HFFc6 (cell line): ENCODE measurements around the gene SATB2. TPM values are rescaled to one million over a fixed set of nuclear protein-coding genes. Genes with fewer than 3 reads are reported as not detected.

ENCODE experiments used
- DNase-seq: peaks from one replicate; pipeline ENCODE4 v3.0.0-alpha.2; 2018
- H3K27ac Mint-ChIP-seq: 2 replicates; pipeline ENCODE4 v1.8.0; 2020; ENCODE audit warnings: mild to moderate bottlenecking, mixed read lengths
- H3K27me3 Mint-ChIP-seq: 2 replicates; pipeline ENCODE4 v1.8.0; 2021; ENCODE audit warnings: mild to moderate bottlenecking, moderate library complexity, mixed read lengths; ENCODE audit not compliant: insufficient read depth
- H3K36me3 Mint-ChIP-seq: 2 replicates; pipeline ENCODE4 v1.8.0; 2021; ENCODE audit warnings: low read depth, mixed read lengths
- H3K4me1 Mint-ChIP-seq: 2 replicates; pipeline ENCODE4 v1.8.0; 2020; ENCODE audit warnings: low read depth, mixed read lengths
- H3K4me3 Mint-ChIP-seq: 2 replicates; pipeline ENCODE4 v1.8.0; 2020; ENCODE audit warnings: mild to moderate bottlenecking, moderate library complexity, mixed read lengths
- H3K9me3 Mint-ChIP-seq: 2 replicates; pipeline ENCODE4 v1.8.0; 2020; ENCODE audit warnings: mild to moderate bottlenecking, mixed read lengths
- total RNA-seq, 6 experiments: library from RNA; stranded (reverse); fragmentation: NEBNext Ultra II Directional; extraction: Animal tissue kit (Norgen Biotek cat#: 25700); gene quantifications; 2 replicates in 1 of 6; 3 replicates in 5 of 6; pipeline ENCODE4 v1.2.3, GENCODE V29; 2021
- TF ChIP-seq, protein P1 (sequence below): fragments of 200-600 bp; sonication (generic); IDR thresholded peaks from 2 replicates; pipeline ENCODE4 v1.5.0; 2021; ENCODE audit warnings: antibody characterized with exemption, mild to moderate bottlenecking

SATB2 gene
- total RNA-seq, 6 experiments from 2014 or later: 7.4 to 12.7 (median 11.9) TPM

DNA sequence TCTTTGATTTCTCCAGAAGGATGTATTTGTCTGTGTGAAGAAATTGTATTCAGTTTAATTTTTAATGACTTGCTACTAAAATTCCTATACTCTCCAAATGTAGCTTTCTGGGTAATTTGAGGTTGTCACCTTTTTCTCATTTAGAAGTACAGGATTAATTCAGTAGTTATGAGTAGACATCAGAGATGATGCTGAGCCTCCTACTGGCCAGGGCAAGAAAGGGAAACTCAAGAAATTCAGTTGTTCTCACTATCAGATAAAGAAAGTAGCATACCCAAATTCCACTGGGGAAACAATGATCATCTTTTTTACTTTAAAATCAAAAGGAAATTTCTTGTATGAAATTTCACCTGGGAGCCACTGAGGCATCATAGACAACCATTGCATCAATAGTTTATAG, 199.4 kb downstream of the SATB2 start:
- H3K4me3 Mint-ChIP-seq: no peak overlapping the region
- DNase-seq: no peak
- H3K27ac Mint-ChIP-seq: no peak overlapping the region

DNA sequence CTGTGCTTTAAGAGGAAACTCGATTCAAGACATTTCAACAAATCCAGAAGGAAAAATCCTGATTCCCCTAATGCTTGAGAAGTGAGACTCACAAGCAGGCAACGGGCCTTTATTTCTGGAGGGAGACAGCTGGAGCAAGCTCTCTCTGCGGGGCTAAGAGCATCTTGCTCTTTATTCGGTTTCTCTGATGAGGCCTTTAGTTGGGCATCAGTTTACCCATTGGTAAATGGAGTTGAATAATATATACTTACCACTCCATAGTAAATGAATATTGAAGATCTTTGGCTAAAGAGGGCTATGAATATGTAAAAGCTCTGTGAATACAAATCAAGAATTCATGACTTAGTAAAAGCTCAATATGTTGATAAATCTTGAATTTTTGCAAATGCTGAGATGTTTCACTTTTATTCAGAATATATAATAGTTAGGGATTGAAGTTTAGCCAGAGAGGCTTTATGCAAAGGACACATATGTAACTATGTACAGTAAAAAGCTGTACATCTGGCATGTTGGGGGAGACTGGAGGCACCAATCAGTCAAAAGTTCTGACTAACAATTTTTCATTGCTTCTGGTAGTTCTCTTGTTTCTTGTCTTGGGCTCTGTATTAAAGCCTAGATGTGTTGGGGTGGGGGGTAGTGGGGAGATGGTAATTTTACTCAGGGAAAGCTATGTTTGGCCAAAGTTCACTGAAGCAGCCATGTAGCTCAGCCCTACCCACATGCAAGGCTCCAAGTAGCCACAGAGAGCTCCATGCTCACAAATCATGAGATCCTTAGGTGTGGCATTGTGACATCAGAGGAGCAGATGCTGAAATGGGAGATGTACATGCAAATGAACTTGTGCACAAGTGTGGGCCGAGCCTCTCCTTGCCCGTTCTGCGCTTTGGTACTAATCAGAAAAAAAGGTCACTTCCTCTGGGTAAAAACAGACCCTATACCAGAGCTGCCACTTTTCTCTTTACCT, 200.2 kb downstream of the SATB2 start:
- DNase-seq: no peak
- no peaks in the 10 kb centered on the region for H3K27me3 Mint-ChIP-seq

More for the DNA sequence above, 199.4 kb downstream of the SATB2 start:
- H3K27me3 Mint-ChIP-seq: no peaks in the 10 kb centered on the region
- TF ChIP-seq, protein P1, sequence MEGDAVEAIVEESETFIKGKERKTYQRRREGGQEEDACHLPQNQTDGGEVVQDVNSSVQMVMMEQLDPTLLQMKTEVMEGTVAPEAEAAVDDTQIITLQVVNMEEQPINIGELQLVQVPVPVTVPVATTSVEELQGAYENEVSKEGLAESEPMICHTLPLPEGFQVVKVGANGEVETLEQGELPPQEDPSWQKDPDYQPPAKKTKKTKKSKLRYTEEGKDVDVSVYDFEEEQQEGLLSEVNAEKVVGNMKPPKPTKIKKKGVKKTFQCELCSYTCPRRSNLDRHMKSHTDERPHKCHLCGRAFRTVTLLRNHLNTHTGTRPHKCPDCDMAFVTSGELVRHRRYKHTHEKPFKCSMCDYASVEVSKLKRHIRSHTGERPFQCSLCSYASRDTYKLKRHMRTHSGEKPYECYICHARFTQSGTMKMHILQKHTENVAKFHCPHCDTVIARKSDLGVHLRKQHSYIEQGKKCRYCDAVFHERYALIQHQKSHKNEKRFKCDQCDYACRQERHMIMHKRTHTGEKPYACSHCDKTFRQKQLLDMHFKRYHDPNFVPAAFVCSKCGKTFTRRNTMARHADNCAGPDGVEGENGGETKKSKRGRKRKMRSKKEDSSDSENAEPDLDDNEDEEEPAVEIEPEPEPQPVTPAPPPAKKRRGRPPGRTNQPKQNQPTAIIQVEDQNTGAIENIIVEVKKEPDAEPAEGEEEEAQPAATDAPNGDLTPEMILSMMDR: peak; percentile 69
- H3K36me3 Mint-ChIP-seq: peaks cover 10% of the 10 kb centered on the region
- peaks cover 16% of the 10 kb centered on the region for H3K9me3 Mint-ChIP-seq
- peaks cover 8% of the 10 kb centered on the region; the same call in 1 of the 2 replicates for H3K4me1 Mint-ChIP-seq

DNA sequence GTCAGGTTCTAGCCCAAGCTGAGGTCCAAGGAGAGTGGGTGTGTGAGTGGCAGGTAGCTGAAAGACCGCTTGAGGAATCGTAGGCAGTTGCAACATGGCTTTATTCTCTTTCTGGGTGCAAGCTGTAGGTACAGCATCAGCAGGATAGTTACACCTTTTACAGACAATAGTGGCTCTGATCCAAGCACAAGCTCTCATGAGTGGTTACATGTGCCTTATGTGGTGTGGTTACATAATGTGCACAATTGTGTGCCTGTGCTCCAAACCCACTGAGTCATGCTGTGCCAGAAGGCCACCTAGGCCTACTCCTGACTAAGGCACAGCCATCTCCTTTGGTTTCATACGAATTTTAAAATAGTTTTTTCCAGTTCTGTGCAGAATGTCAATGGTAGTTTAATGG, 227.6 kb downstream of the SATB2 start:
- no peaks in the 10 kb centered on the region for H3K9me3 Mint-ChIP-seq
- DNase-seq: no peak
- no peak overlapping the region for H3K27ac Mint-ChIP-seq
- H3K36me3 Mint-ChIP-seq: no peaks in the 10 kb centered on the region
- peaks cover 23% of the 10 kb centered on the region for H3K4me1 Mint-ChIP-seq
- H3K4me3 Mint-ChIP-seq: no peak overlapping the region
- H3K27me3 Mint-ChIP-seq: peaks cover 2% of the 10 kb centered on the region; the same call in 1 of the 2 replicates
- TF ChIP-seq, protein P1: no peak

More for the DNA sequence above, 200.2 kb downstream of the SATB2 start:
- Mint-ChIP-seq H3K36me3 (peaks cover 6% of the 10 kb centered on the region; the same call in 1 of the 2 replicates), H3K4me3 (no peak overlapping the region), H3K27ac (no peak overlapping the region), H3K4me1 (peaks cover 8% of the 10 kb centered on the region; the same call in 1 of the 2 replicates), H3K9me3 (peaks cover 8% of the 10 kb centered on the region)
- TF ChIP-seq, protein P1: no peak

DNA sequence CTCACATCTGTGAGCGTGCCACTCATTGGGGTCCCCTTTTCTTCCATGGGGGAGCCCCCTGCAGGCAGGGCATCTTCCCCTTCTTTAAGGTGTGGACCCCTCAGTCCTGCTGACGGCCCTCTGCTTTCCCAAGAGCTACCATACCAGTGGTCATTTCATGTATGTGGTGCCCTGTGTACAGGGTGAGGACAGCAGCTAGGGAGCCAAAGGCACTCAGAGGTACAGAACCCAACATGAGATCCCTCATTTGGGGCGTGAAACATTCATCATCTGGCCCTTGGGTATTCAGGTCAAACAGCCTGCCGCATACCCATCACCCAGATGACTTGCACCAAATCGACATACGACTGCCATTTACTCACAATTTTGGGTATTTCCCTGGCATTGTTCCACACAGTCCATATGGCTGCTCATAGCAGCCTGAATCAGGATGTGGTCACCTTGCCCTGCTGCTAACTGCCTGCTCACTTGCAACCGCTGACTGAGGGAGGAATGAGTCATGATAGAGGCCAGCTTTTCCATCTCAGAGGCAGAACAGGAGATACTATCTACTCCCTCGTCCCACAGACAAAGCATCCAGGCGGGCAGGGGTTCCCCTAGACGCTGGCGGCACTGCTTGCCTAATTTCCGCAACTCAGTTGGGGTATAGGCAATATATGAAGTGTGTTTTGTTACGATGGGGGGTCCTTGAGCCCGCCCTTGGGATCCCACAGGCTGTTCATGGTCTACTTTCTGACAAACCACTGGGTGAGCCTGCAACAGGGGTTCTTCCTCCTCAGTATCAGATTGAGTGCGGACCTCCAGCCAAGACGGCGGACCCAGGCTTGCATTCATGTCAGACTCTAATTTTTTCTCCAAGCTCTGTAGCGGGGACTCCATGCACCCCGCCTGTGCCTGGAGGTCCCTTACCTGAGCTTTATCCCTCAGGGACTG, 228.6 kb downstream of the SATB2 start:
- H3K4me3 Mint-ChIP-seq: no peak overlapping the region; the same call in 1 of the 2 replicates
- no peaks in the 10 kb centered on the region for H3K36me3 Mint-ChIP-seq
- H3K4me1 Mint-ChIP-seq: peaks cover 23% of the 10 kb centered on the region
- peak overlapping the region; percentile 49 for H3K27ac Mint-ChIP-seq
- H3K9me3 Mint-ChIP-seq: no peaks in the 10 kb centered on the region
- peaks cover 2% of the 10 kb centered on the region; the same call in 1 of the 2 replicates for H3K27me3 Mint-ChIP-seq
- TF ChIP-seq, protein P1: peak; percentile 22; the same call in 1 of the 2 replicates
- DNase-seq: peak; percentile 94

DNA sequence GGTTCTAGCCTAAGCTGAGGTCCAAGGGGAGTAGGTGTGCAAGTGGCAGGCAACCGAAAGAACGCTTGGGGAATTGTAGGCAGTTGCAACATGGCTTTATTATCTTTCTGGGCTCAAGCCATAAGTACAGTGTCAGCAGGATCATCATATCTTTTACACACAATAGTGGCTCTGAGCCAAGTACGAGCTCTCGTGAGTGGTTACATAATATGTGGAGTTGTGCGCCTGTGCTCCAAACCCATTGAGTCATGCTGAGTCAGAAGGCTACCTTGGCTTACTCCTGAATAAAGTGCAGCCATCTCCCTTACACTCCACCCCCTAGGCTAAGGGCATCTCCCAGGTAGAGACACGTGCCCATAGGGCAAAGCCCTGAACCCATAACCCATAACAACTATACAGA, 233.9 kb downstream of the SATB2 start:
- Mint-ChIP-seq H3K27ac (no peak overlapping the region), H3K4me3 (no peak overlapping the region), H3K9me3 (no peaks in the 10 kb centered on the region), H3K36me3 (no peaks in the 10 kb centered on the region), H3K27me3 (peaks cover 7% of the 10 kb centered on the region; the same call in 1 of the 2 replicates), H3K4me1 (peaks cover 4% of the 10 kb centered on the region)
- TF ChIP-seq, protein P1: no peak
- no peak for DNase-seq
